HG02884 (cell line): Measurements from ENCODE around the gene NDN.

Source experiments
- ATAC-seq: cut with Tn5 transposase; IDR thresholded peaks from one replicate; pipeline ENCODE4 v1.9.1; 2021; ENCODE audit warnings: mild to moderate bottlenecking, moderate library complexity; ENCODE audit not compliant: unreplicated experiment

Gene NDN

GRCh38 chr15:23644829-23645228, 42.3 kb downstream of the NDN start:
- no peak for ATAC-seq

GRCh38 chr15:23642413-23643044, 44.6 kb downstream of the NDN start:
- ATAC-seq = no peak
